A673 (cell line): ENCODE measurements around the gene SSR2. TPM values are rescaled to one million over a fixed set of nuclear protein-coding genes. Genes with fewer than 3 reads are reported as not detected.

Experiments used
- BruUV-seq: library from RNA; stranded (reverse); fragments of 400-500 nt; replicated peaks from 2 replicates; lab custom pipeline; 2021; lab: Mats Ljungman, UMichigan
- CTCF ChIA-PET: fragments of 300-600 bp; sonication (Branson Sonifier 250); formaldehyde crosslinking; loops from one replicate; lab custom pipeline; 2022; ENCODE audit warnings: antibody characterized with exemption; lab: Charles Lee
- POLR2A ChIA-PET: fragments of 300-600 bp; sonication (Branson Sonifier 250); formaldehyde crosslinking; loops from one replicate; lab custom pipeline; 2022; ENCODE audit warnings: antibody characterized with exemption; ENCODE audit not compliant: low non-redundant PET; lab: Charles Lee
- DNase-seq: peaks from one replicate; pipeline ENCODE4 v3.0.0-alpha.2; 2015; ENCODE audit warnings: low spot score
- H3K27ac ChIP-seq: fragments of 200-600 bp; sonication (generic); 2 replicates; pipeline ENCODE4 v1.5.1; 2016; ENCODE audit warnings: mixed run types, low read depth, mild to moderate bottlenecking, mixed read lengths, antibody characterized with exemption, low read length; ENCODE audit not compliant: poor library complexity, severe bottlenecking
- H3K27me3 ChIP-seq: fragments of 200-600 bp; sonication (generic); replicated peaks from 2 replicates; pipeline ENCODE4 v1.6.1; 2017; ENCODE audit warnings: mixed run types, low read depth, mild to moderate bottlenecking, mixed read lengths, antibody characterized with exemption, low read length; ENCODE audit not compliant: insufficient read depth, poor library complexity
- H3K36me3 ChIP-seq: fragments of 200-600 bp; sonication (generic); 2 replicates; pipeline ENCODE4 v1.6.1; 2016; ENCODE audit warnings: mixed run types, mild to moderate bottlenecking, mixed read lengths, antibody characterized with exemption, low read length; ENCODE audit not compliant: insufficient read depth, poor library complexity, severe bottlenecking
- H3K4me1 ChIP-seq: fragments of 200-600 bp; sonication (generic); 2 replicates; pipeline ENCODE4 v1.6.1; 2017; ENCODE audit warnings: mixed run types, mild to moderate bottlenecking, mixed read lengths, antibody characterized with exemption, low read length; ENCODE audit not compliant: insufficient read depth, poor library complexity, severe bottlenecking
- H3K4me3 ChIP-seq: fragments of 200-600 bp; sonication (generic); 2 replicates; pipeline ENCODE4 v1.5.1; 2016; ENCODE audit warnings: low read depth, mixed run types, mild to moderate bottlenecking, mixed read lengths, low read length; ENCODE audit not compliant: poor library complexity, severe bottlenecking
- H3K9me3 ChIP-seq: fragments of 200-600 bp; sonication (generic); 2 replicates; pipeline ENCODE4 v1.6.1; 2016; ENCODE audit warnings: mixed run types, low read depth, mild to moderate bottlenecking, mixed read lengths, antibody characterized with exemption, low read length; ENCODE audit not compliant: poor library complexity, severe bottlenecking
- CTCF ChIP-seq: fragments of 300-800, 200-600 bp; sonication (generic); conservative IDR thresholded peaks from 2 replicates; pipeline ENCODE4 v1.5.1; 2017; ENCODE audit warnings: low read depth, mild to moderate bottlenecking, antibody characterized with exemption, low read length, moderate library complexity, mixed read lengths
- EZH2 ChIP-seq: fragments of 200-600 bp; sonication (generic); IDR thresholded peaks from 2 replicates; pipeline ENCODE4 v1.6.1; 2017; ENCODE audit warnings: borderline replicate concordance, low read depth, mild to moderate bottlenecking, mixed read lengths, antibody characterized with exemption, low read length; ENCODE audit not compliant: poor library complexity, severe bottlenecking
- intact Hi-C: fragments of 100-400 bp; cut with micrococcal nuclease; formaldehyde crosslinking; loops from one replicate; pipeline ENCODE4 v1.10.0; 2022; ENCODE audit not compliant: unreplicated experiment
- total RNA-seq: library from RNA; stranded (reverse); gene quantifications from 2 replicates; pipeline ENCODE4 v1.2.3, GENCODE V29; 2021

The SSR2 gene
- total RNA-seq, 1 experiment from 2014 or later, result 233 TPM

DNA sequence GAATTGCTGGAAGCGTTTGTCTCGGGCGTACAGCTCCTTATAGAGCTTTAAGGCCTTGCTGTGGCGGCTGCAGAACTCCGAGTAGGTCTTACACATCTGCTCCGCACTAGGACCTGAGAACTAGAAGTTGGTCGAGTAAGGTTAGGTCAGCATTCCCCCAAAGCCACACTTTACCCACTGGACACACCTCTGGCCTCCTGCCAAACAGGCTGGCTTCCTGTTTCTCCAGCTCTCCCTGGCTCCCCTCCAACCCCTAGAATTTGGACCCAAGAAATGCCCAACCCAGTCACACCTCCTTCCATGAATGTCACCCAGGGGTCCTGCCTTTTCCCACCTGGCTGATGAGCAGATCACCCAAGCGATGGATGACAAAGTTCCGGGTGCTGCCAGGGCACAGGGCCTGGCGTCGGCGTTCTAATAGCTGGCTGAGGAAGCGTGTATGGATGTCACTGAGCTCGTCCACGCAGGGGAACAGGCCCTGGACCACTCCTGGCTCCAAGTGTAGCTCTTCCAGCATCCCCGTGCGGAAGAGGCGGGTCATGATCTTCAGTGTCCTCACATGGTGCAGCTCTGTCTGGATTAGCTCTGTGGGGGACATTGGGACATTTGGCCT, 58.0 kb downstream of the SSR2 start:
- DNase-seq, result no peak
- no peaks in the 10 kb centered on the region for H3K27me3 ChIP-seq
- peaks cover 26% of the 10 kb centered on the region for H3K4me1 ChIP-seq
- TF ChIP-seq CTCF, result no peak
- TF ChIP-seq EZH2, result no peak
- ChIA-PET CTCF (interaction anchor here (0.5 to 0.6 kb wide), 2 partner anchors 16 to 121 kb away, joined by 3 to 5 read pairs; partner anchors contain the start of gene ARHGEF2), POLR2A (no interaction called here)
- H3K4me3 ChIP-seq, result no peak overlapping the region
- peaks cover 92% of the 10 kb centered on the region for H3K36me3 ChIP-seq
- H3K27ac ChIP-seq, result no peak overlapping the region
- no peaks in the 10 kb centered on the region for H3K9me3 ChIP-seq
- no TSS peak for BruUV-seq
- intact Hi-C loops, result no loop called here

DNA sequence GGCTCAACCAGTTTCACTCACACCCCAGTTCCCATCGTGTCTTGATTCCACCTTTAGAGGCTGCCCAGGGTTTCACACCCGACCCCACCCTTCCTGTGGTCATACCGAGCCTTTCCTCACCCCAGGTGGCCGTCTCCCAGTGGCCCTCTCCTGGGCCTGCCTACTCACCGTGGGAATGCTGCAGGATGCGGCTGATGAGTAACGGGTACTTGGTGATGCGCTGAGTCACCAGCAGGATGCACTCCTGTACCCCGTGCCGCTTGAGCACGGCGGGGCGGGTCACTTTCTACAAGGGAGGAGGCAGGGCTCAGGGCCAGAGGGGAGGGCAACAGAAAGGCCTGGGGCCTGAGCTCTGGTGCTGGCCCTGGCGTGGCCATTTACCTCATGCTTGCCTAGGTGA, 58.8 kb downstream of the SSR2 start:
- ChIA-PET CTCF (interaction anchor here (0.5 kb wide), 1 partner anchor 122 kb away, joined by 5 read pairs; no protein-coding TSS in a partner anchor), POLR2A (no interaction called here)
- Histone ChIP-seq H3K27me3 (no peaks in the 10 kb centered on the region), H3K9me3 (no peaks in the 10 kb centered on the region), H3K4me3 (no peak overlapping the region), H3K4me1 (peaks cover 20% of the 10 kb centered on the region), H3K36me3 (peaks cover 92% of the 10 kb centered on the region), H3K27ac (peak overlapping the region; percentile 71)
- TF ChIP-seq EZH2, result no peak
- peak; percentile 31; the same call in 1 of the 2 replicates for TF ChIP-seq CTCF
- peak; percentile 70 for DNase-seq
- BruUV-seq, result no TSS peak
- intact Hi-C loops, result no loop called here

DNA sequence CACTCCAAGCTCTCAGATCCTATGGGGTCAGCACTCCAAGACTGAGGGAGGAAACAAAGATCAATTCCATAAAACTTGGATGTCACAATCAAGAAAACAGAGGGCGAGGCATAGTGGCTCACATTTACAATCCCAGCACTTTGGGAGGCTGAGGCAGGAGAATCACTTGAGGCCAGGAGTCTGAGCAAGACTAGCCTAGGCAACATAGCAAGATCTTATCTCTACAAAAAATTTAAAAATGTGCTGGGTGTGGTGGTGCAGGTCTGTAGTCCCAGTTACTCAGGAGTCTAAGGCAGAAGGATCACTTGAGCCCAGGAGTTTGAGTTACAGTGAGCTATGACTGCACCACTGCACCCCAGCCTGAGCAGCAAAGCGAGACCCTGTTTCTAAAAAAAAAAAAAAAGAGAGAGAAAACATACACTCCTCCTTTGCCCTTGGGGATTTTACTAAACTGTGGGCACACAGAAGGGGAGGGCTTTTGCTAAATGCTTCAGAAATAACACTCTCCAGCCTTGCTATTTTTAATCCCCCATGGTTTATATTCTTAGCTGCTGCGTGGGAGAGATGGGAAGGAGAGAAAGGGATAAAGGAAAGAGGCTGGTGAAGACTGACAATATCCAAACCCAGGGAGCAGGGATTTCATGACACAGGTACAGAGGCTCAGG, 60.5 kb downstream of the SSR2 start:
- CTCF ChIA-PET, result interaction anchor here (0.8 to 1.1 kb wide), 2 partner anchors 21 to 29 kb away, joined by 3 to 6 read pairs; no protein-coding TSS in a partner anchor
- no peak for DNase-seq
- Histone ChIP-seq H3K9me3 (no peaks in the 10 kb centered on the region), H3K4me1 (peaks cover 20% of the 10 kb centered on the region), H3K36me3 (peaks cover 92% of the 10 kb centered on the region), H3K4me3 (no peak overlapping the region), H3K27ac (peak overlapping the region; percentile 72), H3K27me3 (no peaks in the 10 kb centered on the region)
- TF ChIP-seq EZH2 (no peak), CTCF (no peak)
- POLR2A ChIA-PET, result interaction anchor here (0.6 to 0.7 kb wide), 2 partner anchors 16 to 65 kb away, joined by 3 read pairs; no protein-coding TSS in a partner anchor
- intact Hi-C loops, result no loop called here
- no TSS peak for BruUV-seq

Other genes with a start within 250 kb of the SSR2 start
- gene GON4L, start 163.7 kb downstream of the SSR2 start, total RNA-seq, result 55.7 and 59.9 TPM in 2 replicates
- gene SYT11, start 161.4 kb downstream of the SSR2 start, total RNA-seq, result 10.2 and 10.6 TPM in 2 replicates
- 27.5 and 29.6 TPM in 2 replicates for gene RIT1, start 109.6 kb downstream of the SSR2 start, total RNA-seq
- gene KHDC4, start 86.5 kb downstream of the SSR2 start, total RNA-seq, result 92.7 and 93.3 TPM in 2 replicates
- gene RXFP4, start 79.3 kb downstream of the SSR2 start, total RNA-seq, result not detected in 2 replicates
- gene ARHGEF2, start 42.4 kb downstream of the SSR2 start, total RNA-seq, result 148 and 161 TPM in 2 replicates
- 66.6 and 75.2 TPM in 2 replicates for gene UBQLN4, start 32.8 kb upstream of the SSR2 start, total RNA-seq
- 52.0 and 63.6 TPM in 2 replicates for gene LAMTOR2, start 33.8 kb upstream of the SSR2 start, total RNA-seq
- 0.47 and 0.66 TPM in 2 replicates for gene RAB25, start 40.2 kb upstream of the SSR2 start, total RNA-seq
- gene MEX3A, start 61.5 kb upstream of the SSR2 start, total RNA-seq, result 90.0 and 92.5 TPM in 2 replicates
- 204 and 225 TPM in 2 replicates for gene LMNA, start 93.8 kb upstream of the SSR2 start, total RNA-seq
- gene SEMA4A, start 132.6 kb upstream of the SSR2 start, total RNA-seq, result 0.77 and 0.92 TPM in 2 replicates
- gene SLC25A44, start 173.2 kb upstream of the SSR2 start, total RNA-seq, result 28.9 and 30.9 TPM in 2 replicates
- gene PMF1, start 192.1 kb upstream of the SSR2 start, total RNA-seq, result 89.6 and 96.6 TPM in 2 replicates
- 2.4 and 2.8 TPM in 2 replicates for gene BGLAP, start 221.2 kb upstream of the SSR2 start, total RNA-seq
- gene PAQR6, start 227.1 kb upstream of the SSR2 start, total RNA-seq, result 4.1 and 5.4 TPM in 2 replicates